GM12891 (cell line): ENCODE data around the gene DZIP1L.

Source experiments
- POLR2A ChIP-seq: IDR thresholded peaks from 2 replicates; pipeline ENCODE4 v1.6.1; 2011; ENCODE audit warnings: low read depth, low read length, control low read depth
- TAF1 ChIP-seq: IDR thresholded peaks from 2 replicates; pipeline ENCODE4 v1.6.1; 2011; ENCODE audit warnings: low read depth, low read length, control low read depth

- TF ChIP-seq TAF1 (no peak), POLR2A (no peak)
These were observed 99.3 kb downstream of the DZIP1L start for GRCh38 chr3:138016065-138016464.
